Neural cell (in vitro differentiated cells): ENCODE results near the gene LRP8. TPM values are rescaled to one million over a fixed set of nuclear protein-coding genes. Genes with fewer than 3 reads are reported as not detected.

Experiments used
- H2AFZ ChIP-seq: fragments of 200-600, 300-800 bp; sonication (generic), shearing (Covaris generic); 2 replicates; pipeline ENCODE4 v1.6.0; 2014; ENCODE audit warnings: low read depth, mild to moderate bottlenecking, antibody characterized with exemption, low read length, moderate library complexity
- H3F3A ChIP-seq: fragments of 200-600 bp; shearing (Covaris generic); 2 replicates; pipeline ENCODE4 v1.6.1; 2016; ENCODE audit warnings: mild to moderate bottlenecking, moderate library complexity, mixed read lengths, antibody characterized with exemption, low read length; ENCODE audit not compliant: insufficient read depth, poor library complexity, severe bottlenecking
- H3K27ac ChIP-seq: fragments of 200-600, 300-800 bp; sonication (generic), shearing (Covaris generic); 2 replicates; pipeline ENCODE4 v1.5.1; 2014; ENCODE audit warnings: mild to moderate bottlenecking, low read length, moderate library complexity
- H3K27me3 ChIP-seq: fragments of 300-800, 200-600 bp; sonication (generic), shearing (Covaris generic); 2 replicates; pipeline ENCODE4 v1.6.0; 2014; ENCODE audit warnings: mild to moderate bottlenecking, low read depth, low read length, moderate library complexity; ENCODE audit not compliant: insufficient read depth
- H3K36me3 ChIP-seq: fragments of 300-800, 200-600 bp; sonication (generic), shearing (Covaris generic); 2 replicates; pipeline ENCODE4 v1.5.1; 2014; ENCODE audit warnings: mild to moderate bottlenecking, antibody characterized with exemption, low read length, moderate library complexity; ENCODE audit not compliant: insufficient read depth
- H3K4me2 ChIP-seq: fragments of 300-800, 200-600 bp; sonication (generic), shearing (Covaris generic); 2 replicates; pipeline ENCODE4 v1.6.0; 2014; ENCODE audit warnings: mild to moderate bottlenecking, low read length
- H3K4me3 ChIP-seq: fragments of 300-800, 200-600 bp; sonication (generic), shearing (Covaris generic); 2 replicates; pipeline ENCODE4 v1.5.1; 2014; ENCODE audit warnings: mild to moderate bottlenecking, low read length, moderate library complexity
- H3K79me2 ChIP-seq: fragments of 200-600 bp; shearing (Covaris generic); replicated peaks from 2 replicates; pipeline ENCODE4 v1.6.0; 2014; ENCODE audit warnings: mild to moderate bottlenecking, low read length, moderate library complexity; ENCODE audit not compliant: insufficient read depth
- H3K9ac ChIP-seq: fragments of 300-800, 200-600 bp; sonication (generic), shearing (Covaris generic); 2 replicates; pipeline ENCODE4 v1.6.1; 2016; ENCODE audit warnings: mild to moderate bottlenecking, low read length, mixed read lengths
- H3K9me2 ChIP-seq: fragments of 200-600 bp; shearing (Covaris generic); 2 replicates; pipeline ENCODE4 v1.6.1; 2016; ENCODE audit warnings: mild to moderate bottlenecking, low read length, mixed read lengths; ENCODE audit not compliant: insufficient read depth
- H3K9me3 ChIP-seq: fragments of 200-600, 300-800 bp; sonication (generic), shearing (Covaris generic); 2 replicates; pipeline ENCODE4 v1.6.1; 2016; ENCODE audit warnings: mild to moderate bottlenecking, mixed run types, low read length, moderate library complexity, mixed read lengths
- H4K20me1 ChIP-seq: fragments of 200-600 bp; shearing (Covaris generic); 2 replicates; pipeline ENCODE4 v1.6.1; 2016; ENCODE audit warnings: mild to moderate bottlenecking, mixed run types; ENCODE audit not compliant: insufficient read depth
- EP300 ChIP-seq: fragments of 450-650 bp; conservative IDR thresholded peaks from 2 replicates; pipeline ENCODE4 v1.6.1; 2014; ENCODE audit warnings: antibody characterized with exemption, mild to moderate bottlenecking, moderate library complexity; ENCODE audit not compliant: poor library complexity, severe bottlenecking
- MXI1 ChIP-seq: fragments of 450-650 bp; conservative IDR thresholded peaks from 2 replicates; pipeline ENCODE4 v1.6.1; 2014; ENCODE audit warnings: antibody characterized with exemption, mild to moderate bottlenecking; ENCODE audit not compliant: poor library complexity, severe bottlenecking
- POLR2AphosphoS5 ChIP-seq: IDR thresholded peaks from 2 replicates; pipeline ENCODE4 v1.6.1; 2012
- RAD21 ChIP-seq: fragments of 450-650 bp; conservative IDR thresholded peaks from 2 replicates; pipeline ENCODE4 v1.6.1; 2014; ENCODE audit warnings: antibody characterized with exemption, mild to moderate bottlenecking, moderate library complexity
- REST ChIP-seq: IDR thresholded peaks from 2 replicates; pipeline ENCODE4 v1.6.1; 2012; ENCODE audit warnings: borderline replicate concordance
- SMC3 ChIP-seq: fragments of 450-650 bp; conservative IDR thresholded peaks from 2 replicates; pipeline ENCODE4 v1.6.1; 2014; ENCODE audit warnings: antibody characterized with exemption, mild to moderate bottlenecking, moderate library complexity; ENCODE audit not compliant: poor library complexity
- TAF1 ChIP-seq: IDR thresholded peaks from 2 replicates; pipeline ENCODE4 v1.6.1; 2012; ENCODE audit warnings: low read depth
- polyA plus RNA-seq: library from polyadenylated mRNA; depleted of rRNA; stranded (reverse); fragments of >200 nt; gene quantifications from 2 replicates; pipeline ENCODE4 v1.2.3, GENCODE V29; 2014
- TF ChIP-seq, protein P1 (sequence below): fragments of 450-650 bp; IDR thresholded peaks from 2 replicates; pipeline ENCODE4 v1.5.1; 2014; ENCODE audit warnings: antibody characterized with exemption, mild to moderate bottlenecking, moderate library complexity; ENCODE audit not compliant: poor library complexity, severe bottlenecking

LRP8 gene
- polyA plus RNA-seq, 1 donor from 2014 or later = 65.8 TPM

GRCh38 chr1:53297195-53297594, 30.7 kb downstream of the LRP8 start:
- H4K20me1 ChIP-seq = no peaks in the 10 kb centered on the region
- H3K27ac ChIP-seq = peak overlapping the region; percentile 91
- H3K9me2 ChIP-seq = no peaks in the 10 kb centered on the region
- peaks cover 12% of the 10 kb centered on the region for H3F3A ChIP-seq
- peak overlapping the region; percentile 58 for H3K9ac ChIP-seq
- peak overlapping the region; percentile 54 for H3K4me3 ChIP-seq
- no peaks in the 10 kb centered on the region for H3K36me3 ChIP-seq
- H2AFZ ChIP-seq = no peak overlapping the region
- H3K79me2 ChIP-seq = peaks cover 61% of the 10 kb centered on the region
- no peak overlapping the region for H3K4me2 ChIP-seq
- TF ChIP-seq, protein P1, sequence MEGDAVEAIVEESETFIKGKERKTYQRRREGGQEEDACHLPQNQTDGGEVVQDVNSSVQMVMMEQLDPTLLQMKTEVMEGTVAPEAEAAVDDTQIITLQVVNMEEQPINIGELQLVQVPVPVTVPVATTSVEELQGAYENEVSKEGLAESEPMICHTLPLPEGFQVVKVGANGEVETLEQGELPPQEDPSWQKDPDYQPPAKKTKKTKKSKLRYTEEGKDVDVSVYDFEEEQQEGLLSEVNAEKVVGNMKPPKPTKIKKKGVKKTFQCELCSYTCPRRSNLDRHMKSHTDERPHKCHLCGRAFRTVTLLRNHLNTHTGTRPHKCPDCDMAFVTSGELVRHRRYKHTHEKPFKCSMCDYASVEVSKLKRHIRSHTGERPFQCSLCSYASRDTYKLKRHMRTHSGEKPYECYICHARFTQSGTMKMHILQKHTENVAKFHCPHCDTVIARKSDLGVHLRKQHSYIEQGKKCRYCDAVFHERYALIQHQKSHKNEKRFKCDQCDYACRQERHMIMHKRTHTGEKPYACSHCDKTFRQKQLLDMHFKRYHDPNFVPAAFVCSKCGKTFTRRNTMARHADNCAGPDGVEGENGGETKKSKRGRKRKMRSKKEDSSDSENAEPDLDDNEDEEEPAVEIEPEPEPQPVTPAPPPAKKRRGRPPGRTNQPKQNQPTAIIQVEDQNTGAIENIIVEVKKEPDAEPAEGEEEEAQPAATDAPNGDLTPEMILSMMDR = no peak
- no peak for TF ChIP-seq EP300
- H3K27me3 ChIP-seq = no peaks in the 10 kb centered on the region
- no peaks in the 10 kb centered on the region for H3K9me3 ChIP-seq

- Histone ChIP-seq H2AFZ (no peak overlapping the region), H3K27ac (peak overlapping the region; percentile 91), H3K9me2 (no peaks in the 10 kb centered on the region), H3K9ac (peak overlapping the region; percentile 58), H3K36me3 (no peaks in the 10 kb centered on the region), H3K79me2 (peaks cover 61% of the 10 kb centered on the region), H3K4me3 (peak overlapping the region; percentile 54), H3K4me2 (peak overlapping the region; percentile 48), H3F3A (peaks cover 12% of the 10 kb centered on the region), H3K27me3 (no peaks in the 10 kb centered on the region), H3K9me3 (no peaks in the 10 kb centered on the region), H4K20me1 (no peaks in the 10 kb centered on the region)
- TF ChIP-seq REST (no peak), SMC3 (peak; percentile 12), POLR2AphosphoS5 (peak; percentile 75), MXI1 (no peak), EP300 (peak; percentile 90), TAF1 (no peak), RAD21 (no peak)
- TF ChIP-seq, protein P1 = no peak
Measured at GRCh38 chr1:53296117-53296749, 31.6 kb downstream of the LRP8 start.
